Middle frontal gyrus (tissue), 1 donor: ENCODE data around the gene SIK3.

ENCODE experiments used
- DNase-seq: peaks from one replicate; pipeline ENCODE4 v3.0.0-alpha.2; 2015; ENCODE audit warnings: low spot score; ENCODE audit errors: extremely low spot score

Gene SIK3

GRCh38 chr11:116800610-116801009, 297.6 kb downstream of the SIK3 start:
- DNase-seq, result no peak

DNA sequence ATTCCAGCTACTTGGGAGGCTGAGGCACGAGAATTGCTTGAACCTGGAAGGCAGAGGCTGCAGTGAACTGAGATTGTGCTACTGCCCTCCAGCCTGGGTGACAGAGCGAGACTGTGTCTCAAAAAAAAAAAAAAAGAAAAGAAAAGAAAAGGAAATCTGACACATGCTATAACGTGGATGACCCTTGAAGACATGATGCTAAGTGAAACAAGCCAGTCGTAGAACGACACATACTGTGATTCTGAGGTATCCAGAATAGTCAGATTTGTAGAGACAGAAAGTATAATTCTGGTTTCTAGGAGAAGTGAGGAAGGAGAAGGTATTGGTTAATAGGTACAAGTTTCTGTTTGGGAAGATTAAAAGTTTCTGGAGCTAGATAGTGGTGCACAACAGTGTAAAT, 299.9 kb downstream of the SIK3 start:
- no peak for DNase-seq

GRCh38 chr11:116797816-116798215, 300.4 kb downstream of the SIK3 start:
- DNase-seq, result no peak

GRCh38 chr11:116796548-116796947, 301.7 kb downstream of the SIK3 start:
- no peak for DNase-seq

- DNase-seq, result no peak
Measured at GRCh38 chr11:116794851-116795250, 303.4 kb downstream of the SIK3 start.

GRCh38 chr11:116793772-116794097, 304.5 kb downstream of the SIK3 start:
- DNase-seq, result no peak
